Bone marrow (tissue), 2 donors: Measurements from ENCODE around the gene IL17RC.
A peak's percentile ranks its signal among the peaks of the same experiment; 100 is the strongest.
"Not testable (repeated sequence)": the region's sequence is repeated elsewhere in the genome, so short reads cannot be mapped to it uniquely, and the experiment has no call there.

Experiments used
- DNase-seq, 2 donors: peaks; one replicate each; lab custom pipeline; 2025; lab: John Stamatoyannopoulos, UW

Gene IL17RC

GRCh38 chr3:9895715-9896114 lies 21.2 kb upstream of the IL17RC start:
- DNase-seq = not testable (repeated sequence)

- DNase-seq = not testable (repeated sequence)
Observed at GRCh38 chr3:9896755-9897407, 20.0 kb upstream of the IL17RC start.

- no peak for DNase-seq
Observed at GRCh38 chr3:9897408-9898372, 19.2 kb upstream of the IL17RC start.

- DNase-seq = no peak
Observed at GRCh38 chr3:9898467-9899241, 18.2 kb upstream of the IL17RC start.

- DNase-seq = no peak
Observed at GRCh38 chr3:9899289-9899791, 17.6 kb upstream of the IL17RC start.

GRCh38 chr3:9900965-9901415 lies 15.9 kb upstream of the IL17RC start:
- DNase-seq = not testable (repeated sequence)

GRCh38 chr3:9901967-9902366 lies 14.9 kb upstream of the IL17RC start:
- DNase-seq = peak in 1 of 2 donors; percentile 47

GRCh38 chr3:9902372-9903237 lies 14.3 kb upstream of the IL17RC start, which contains the start of gene IL17RE:
TSS of gene IL17RE (plus strand) at chr3:9902848. CDS start at chr3:9902933, 85 bp downstream.
- DNase-seq = no peak

GRCh38 chr3:9903238-9903624 lies 13.7 kb upstream of the IL17RC start:
- peak in 1 of 2 donors; percentile 8 for DNase-seq

- no peak for DNase-seq
Observed at GRCh38 chr3:9903904-9904303, 13.0 kb upstream of the IL17RC start.

GRCh38 chr3:9906480-9906879 lies 10.4 kb upstream of the IL17RC start:
- DNase-seq = no peak

- no peak for DNase-seq
Observed at GRCh38 chr3:9908286-9908685, 8.6 kb upstream of the IL17RC start.

GRCh38 chr3:9909221-9910013 lies 7.5 kb upstream of the IL17RC start:
- DNase-seq = no peak

- no peak for DNase-seq
Observed at GRCh38 chr3:9911863-9912262, 5.0 kb upstream of the IL17RC start.

GRCh38 chr3:9912294-9912935 lies 4.5 kb upstream of the IL17RC start:
- peak in 1 of 2 donors; percentile 35 for DNase-seq

- DNase-seq = no peak
Observed at GRCh38 chr3:9913601-9914000, 3.3 kb upstream of the IL17RC start.

GRCh38 chr3:9914011-9914410 lies 2.9 kb upstream of the IL17RC start:
- no peak for DNase-seq

GRCh38 chr3:9914559-9915253 lies 2.2 kb upstream of the IL17RC start:
- no peak for DNase-seq
